ENCODE results near the gene MYH7. TPM values are rescaled to one million over a fixed set of nuclear protein-coding genes. Genes with fewer than 3 reads are reported as not detected.
"Not testable (repeated sequence)": the region's sequence is repeated elsewhere in the genome, so short reads cannot be mapped to it uniquely, and the experiment has no call there.

The MYH7 gene
- total RNA-seq, 1 experiment from 2014 or later, result not detected

GRCh38 chr14:23401291-23401690 is 34.2 kb downstream of the MYH7 start:
- Histone ChIP-seq H3K36me3 (replicated peaks; ENCODE audit: control insufficient read depth, insufficient read depth, low read length) (no peaks in the 10 kb centered on the region), H3K27me3 (ENCODE audit: control insufficient read depth, insufficient read depth, low read length) (no peaks in the 10 kb centered on the region; the same call in none of the 2 replicates), H3K4me3 (ENCODE audit: insufficient read depth, low read depth, low read length) (no peak overlapping the region)
- no peak for DNase-seq

DNA sequence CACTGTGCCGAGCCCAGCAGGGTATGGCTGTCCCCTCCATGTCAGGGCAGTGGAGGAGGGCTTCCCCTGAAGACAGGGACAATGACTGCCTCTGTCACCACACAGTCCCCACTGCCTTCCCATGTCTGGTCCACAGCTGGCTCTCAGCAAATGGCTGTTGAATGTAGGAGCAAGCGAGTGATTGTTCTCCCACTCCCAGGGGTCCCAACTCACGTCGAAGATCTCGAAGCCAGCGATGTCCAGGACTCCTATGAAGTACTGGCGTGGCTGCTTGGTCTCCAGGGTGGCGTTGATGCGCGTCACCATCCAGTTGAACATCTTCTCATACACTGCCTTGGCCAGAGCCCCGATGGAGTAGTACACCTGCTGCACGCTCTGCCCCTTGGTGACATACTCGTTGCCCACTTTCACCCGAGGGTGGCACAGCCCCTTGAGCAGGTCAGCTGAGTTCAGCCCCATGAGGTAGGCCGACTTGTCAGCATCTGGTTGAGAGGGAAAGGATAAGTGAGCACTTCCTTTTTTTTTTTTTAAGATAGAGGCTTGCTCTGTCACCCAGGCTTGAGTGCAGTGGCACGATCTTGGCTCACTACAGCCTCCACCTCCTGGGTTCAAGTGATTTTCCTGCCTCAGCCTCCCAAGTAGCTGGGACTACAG is 34.8 kb downstream of the MYH7 start:
- H3K36me3 ChIP-seq (replicated peaks; ENCODE audit: control insufficient read depth, insufficient read depth, low read length); H3K4me3 ChIP-seq (ENCODE audit: insufficient read depth, low read depth, low read length); DNase-seq; H3K27me3 ChIP-seq (ENCODE audit: control insufficient read depth, insufficient read depth, low read length): not testable (repeated sequence)

- Histone ChIP-seq H3K27me3 (ENCODE audit: control insufficient read depth, insufficient read depth, low read length) (no peaks in the 10 kb centered on the region; the same call in none of the 2 replicates), H3K4me3 (ENCODE audit: insufficient read depth, low read depth, low read length) (no peak overlapping the region), H3K36me3 (replicated peaks; ENCODE audit: control insufficient read depth, insufficient read depth, low read length) (no peaks in the 10 kb centered on the region)
- no peak for DNase-seq
Observed at GRCh38 chr14:23399591-23399990, 35.9 kb downstream of the MYH7 start.

DNA sequence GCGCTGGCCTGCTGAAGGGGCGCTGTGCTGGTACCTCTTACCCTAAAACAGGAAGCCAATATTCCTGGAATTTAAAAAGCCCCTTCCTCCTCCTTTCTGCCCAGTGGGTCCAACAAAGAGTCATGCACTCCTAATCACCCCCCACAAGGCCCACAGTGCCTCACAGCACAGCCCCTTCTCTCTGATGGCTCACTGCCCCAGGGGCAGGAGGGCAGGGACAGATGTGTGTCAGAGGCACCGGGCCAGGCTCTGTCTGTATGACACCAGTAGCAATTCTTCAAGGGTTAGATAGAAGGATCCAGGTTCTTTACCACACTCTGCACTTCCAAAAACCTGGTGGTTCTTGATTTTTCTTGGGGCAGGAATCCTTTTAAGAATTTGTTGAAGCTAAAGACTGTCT is 36.3 kb downstream of the MYH7 start:
- H3K4me3 ChIP-seq (ENCODE audit: insufficient read depth, low read depth, low read length), result no peak overlapping the region

DNA sequence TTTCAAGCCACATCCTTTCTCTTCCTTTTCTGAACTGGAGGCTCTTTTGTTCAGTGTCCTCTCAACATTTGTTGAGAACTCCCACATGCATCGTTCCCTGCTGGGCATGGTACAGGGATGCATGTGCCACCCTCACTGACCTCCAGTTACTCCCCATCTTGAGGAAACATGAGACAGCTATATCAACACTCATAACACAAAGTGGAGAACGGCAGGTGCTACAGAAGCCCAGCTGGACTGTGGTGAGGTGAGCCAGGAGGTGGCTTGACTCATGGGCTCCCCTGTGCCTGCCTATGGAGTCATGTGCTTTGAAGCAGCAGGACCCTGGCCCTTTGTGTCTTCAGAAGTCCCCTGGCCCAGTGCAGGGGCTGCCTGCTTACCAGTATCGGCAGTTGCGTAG is 37.1 kb downstream of the MYH7 start:
- Histone ChIP-seq H3K36me3 (replicated peaks; ENCODE audit: control insufficient read depth, insufficient read depth, low read length) (no peaks in the 10 kb centered on the region), H3K27me3 (ENCODE audit: control insufficient read depth, insufficient read depth, low read length) (no peaks in the 10 kb centered on the region; the same call in 1 of the 2 replicates), H3K4me3 (ENCODE audit: insufficient read depth, low read depth, low read length) (no peak overlapping the region)
- DNase-seq, result no peak

More for the DNA sequence above, 36.3 kb downstream of the MYH7 start:
- H3K27me3 ChIP-seq (ENCODE audit: control insufficient read depth, insufficient read depth, low read length), result no peaks in the 10 kb centered on the region; the same call in none of the 2 replicates
- no peaks in the 10 kb centered on the region for H3K36me3 ChIP-seq (replicated peaks; ENCODE audit: control insufficient read depth, insufficient read depth, low read length)
- no peak for DNase-seq

DNA sequence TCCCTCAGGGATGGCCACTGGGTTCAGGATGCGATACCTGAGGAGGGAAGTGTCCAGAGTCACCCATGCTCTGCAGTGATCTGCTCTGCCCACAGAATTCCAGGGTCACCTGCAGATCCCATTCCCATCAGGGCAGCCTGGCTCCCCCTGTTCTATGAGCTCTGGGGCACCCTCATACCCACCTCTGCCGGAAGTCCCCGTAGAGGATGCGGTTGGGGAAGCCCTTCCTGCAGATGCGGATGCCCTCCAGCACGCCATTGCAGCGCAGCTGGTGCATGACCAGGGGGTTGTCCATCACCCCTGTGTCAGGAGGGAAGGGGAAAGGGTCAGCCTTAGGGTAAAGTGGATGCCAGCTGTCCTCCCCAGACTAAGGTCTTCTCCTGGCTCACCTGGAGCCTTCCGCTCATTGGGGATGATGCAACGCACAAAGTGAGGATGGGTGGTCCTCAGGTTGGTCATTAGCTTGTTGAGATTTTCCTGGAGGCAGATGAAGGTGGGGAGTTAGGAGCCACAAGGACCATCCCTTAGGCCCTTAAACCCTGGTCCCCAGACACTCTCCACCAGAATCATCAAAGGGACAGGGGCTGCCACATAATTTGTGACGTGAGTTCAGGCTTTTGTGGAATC is 38.6 kb downstream of the MYH7 start:
- H3K36me3 ChIP-seq (replicated peaks; ENCODE audit: control insufficient read depth, insufficient read depth, low read length), result no peaks in the 10 kb centered on the region

GRCh38 chr14:23396126-23396525 is 39.3 kb downstream of the MYH7 start:
- no peaks in the 10 kb centered on the region for H3K36me3 ChIP-seq (replicated peaks; ENCODE audit: control insufficient read depth, insufficient read depth, low read length)
- DNase-seq, result no peak
- no peaks in the 10 kb centered on the region; the same call in 1 of the 2 replicates for H3K27me3 ChIP-seq (ENCODE audit: control insufficient read depth, insufficient read depth, low read length)
- no peak overlapping the region for H3K4me3 ChIP-seq (ENCODE audit: insufficient read depth, low read depth, low read length)

More for the DNA sequence above, 38.6 kb downstream of the MYH7 start:
- DNase-seq, result no peak
- H3K27me3 ChIP-seq (ENCODE audit: control insufficient read depth, insufficient read depth, low read length), result no peaks in the 10 kb centered on the region; the same call in 1 of the 2 replicates
- H3K4me3 ChIP-seq (ENCODE audit: insufficient read depth, low read depth, low read length), result no peak overlapping the region

GRCh38 chr14:23392613-23393012 is 42.8 kb downstream of the MYH7 start:
- H3K36me3 ChIP-seq (replicated peaks; ENCODE audit: control insufficient read depth, insufficient read depth, low read length), result no peaks in the 10 kb centered on the region
- no peaks in the 10 kb centered on the region; the same call in 1 of the 2 replicates for H3K27me3 ChIP-seq (ENCODE audit: control insufficient read depth, insufficient read depth, low read length)
- peak; percentile 67 for DNase-seq
- no peak overlapping the region for H3K4me3 ChIP-seq (ENCODE audit: insufficient read depth, low read depth, low read length)

GRCh38 chr14:23389871-23390270 is 45.6 kb downstream of the MYH7 start:
- DNase-seq; H3K36me3 ChIP-seq (replicated peaks; ENCODE audit: control insufficient read depth, insufficient read depth, low read length); H3K27me3 ChIP-seq (ENCODE audit: control insufficient read depth, insufficient read depth, low read length); H3K4me3 ChIP-seq (ENCODE audit: insufficient read depth, low read depth, low read length): not testable (repeated sequence)

DNA sequence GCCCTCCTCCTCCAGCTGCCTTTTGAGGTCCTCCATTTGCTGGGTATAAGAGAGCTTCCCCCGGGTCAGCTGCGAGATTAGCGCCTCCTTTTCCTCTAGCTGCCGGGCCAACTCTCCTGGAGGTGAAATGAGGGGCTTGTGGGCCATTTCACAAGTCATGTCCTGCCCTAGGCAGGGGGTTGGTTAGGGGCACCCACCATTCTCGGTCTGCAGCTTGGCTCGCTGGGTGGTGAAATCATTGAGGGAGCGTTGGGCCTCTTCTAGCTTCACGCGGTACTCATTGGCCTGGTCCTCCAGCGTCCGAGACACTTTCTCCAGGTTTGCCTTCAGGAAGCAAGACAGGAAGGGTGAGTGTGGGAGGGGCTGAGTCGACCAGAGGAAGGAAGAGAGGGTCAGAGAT is 46.1 kb downstream of the MYH7 start:
- Histone ChIP-seq H3K4me3 (ENCODE audit: insufficient read depth, low read depth, low read length) (no peak overlapping the region), H3K27me3 (ENCODE audit: control insufficient read depth, insufficient read depth, low read length) (no peaks in the 10 kb centered on the region; the same call in 1 of the 2 replicates), H3K36me3 (replicated peaks; ENCODE audit: control insufficient read depth, insufficient read depth, low read length) (no peaks in the 10 kb centered on the region)
- peak; percentile 46 for DNase-seq

DNA sequence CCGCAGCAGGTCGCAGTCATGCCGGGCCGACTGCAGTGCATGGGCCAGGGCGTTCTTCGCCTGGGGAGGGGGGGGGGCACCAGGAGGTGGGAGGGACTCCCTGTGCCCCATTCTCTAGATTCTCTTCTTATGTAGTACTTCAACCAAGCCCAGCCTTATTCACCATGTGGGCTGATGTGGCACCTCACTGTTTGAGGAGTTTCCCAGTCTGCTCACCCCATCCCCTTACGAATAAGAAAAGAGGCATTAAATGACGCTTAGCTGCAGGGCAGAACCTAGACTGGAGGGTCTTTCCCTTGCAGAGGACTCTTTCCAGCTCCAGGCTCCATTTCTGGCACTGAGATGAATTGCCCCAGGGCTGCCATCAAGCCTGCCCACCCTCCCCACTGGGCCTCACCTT is 46.5 kb downstream of the MYH7 start:
- no peaks in the 10 kb centered on the region; the same call in 1 of the 2 replicates for H3K27me3 ChIP-seq (ENCODE audit: control insufficient read depth, insufficient read depth, low read length)
- no peak overlapping the region for H3K4me3 ChIP-seq (ENCODE audit: insufficient read depth, low read depth, low read length)
- no peaks in the 10 kb centered on the region for H3K36me3 ChIP-seq (replicated peaks; ENCODE audit: control insufficient read depth, insufficient read depth, low read length)
- DNase-seq, result peak; percentile 71

- peak; percentile 43 for DNase-seq
- Histone ChIP-seq H3K27me3 (ENCODE audit: control insufficient read depth, insufficient read depth, low read length) (no peaks in the 10 kb centered on the region), H3K4me3 (ENCODE audit: insufficient read depth, low read depth, low read length) (no peak overlapping the region), H3K36me3 (replicated peaks; ENCODE audit: control insufficient read depth, insufficient read depth, low read length) (no peaks in the 10 kb centered on the region)
Observed at GRCh38 chr14:23387916-23388882, 47.3 kb downstream of the MYH7 start.

DNA sequence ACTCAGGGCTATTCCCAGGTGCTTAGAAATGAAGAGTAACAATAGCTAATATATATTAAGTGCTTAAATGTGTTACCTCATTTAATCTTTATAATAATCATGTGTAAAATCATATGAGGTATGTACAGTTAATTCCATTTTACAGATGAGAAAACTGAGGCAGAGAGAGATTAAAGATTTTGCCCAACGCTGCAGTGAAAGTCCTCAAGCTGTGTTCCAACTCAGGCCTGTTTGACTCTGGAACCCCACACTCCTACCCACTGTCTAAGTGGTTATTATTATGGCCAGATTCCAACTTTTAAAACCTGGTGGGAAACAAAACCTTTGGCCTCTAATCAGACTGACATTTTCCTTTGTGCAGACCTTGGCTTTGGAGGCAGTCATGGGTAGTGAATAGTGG is 48.5 kb downstream of the MYH7 start:
- Histone ChIP-seq H3K4me3 (ENCODE audit: insufficient read depth, low read depth, low read length) (no peak overlapping the region), H3K36me3 (replicated peaks; ENCODE audit: control insufficient read depth, insufficient read depth, low read length) (no peaks in the 10 kb centered on the region), H3K27me3 (ENCODE audit: control insufficient read depth, insufficient read depth, low read length) (peaks cover 1% of the 10 kb centered on the region; the same call in 1 of the 2 replicates)
- no peak for DNase-seq

- DNase-seq; H3K27me3 ChIP-seq (ENCODE audit: control insufficient read depth, insufficient read depth, low read length); H3K36me3 ChIP-seq (replicated peaks; ENCODE audit: control insufficient read depth, insufficient read depth, low read length); H3K4me3 ChIP-seq (ENCODE audit: insufficient read depth, low read depth, low read length): not testable (repeated sequence)
Observed at GRCh38 chr14:23386266-23386657, 49.2 kb downstream of the MYH7 start.

Data from H7 (cell line).